SK-N-SH (cell line): ENCODE data around the gene DSCAM.

Experiments
- JUND ChIP-seq: IDR thresholded peaks from 2 replicates; pipeline ENCODE4 v1.4.0; 2012
- POLR2AphosphoS5 ChIP-seq: IDR thresholded peaks from 2 replicates; pipeline ENCODE4 v1.6.1; 2012; ENCODE audit warnings: low read depth, low read length
- TF ChIP-seq, protein P1 (sequence below): fragments of 200-600 bp; sonication (generic); IDR thresholded peaks from 2 replicates; pipeline ENCODE4 v1.6.1; 2017; ENCODE audit warnings: antibody characterized with exemption, mild to moderate bottlenecking, moderate library complexity

DNA sequence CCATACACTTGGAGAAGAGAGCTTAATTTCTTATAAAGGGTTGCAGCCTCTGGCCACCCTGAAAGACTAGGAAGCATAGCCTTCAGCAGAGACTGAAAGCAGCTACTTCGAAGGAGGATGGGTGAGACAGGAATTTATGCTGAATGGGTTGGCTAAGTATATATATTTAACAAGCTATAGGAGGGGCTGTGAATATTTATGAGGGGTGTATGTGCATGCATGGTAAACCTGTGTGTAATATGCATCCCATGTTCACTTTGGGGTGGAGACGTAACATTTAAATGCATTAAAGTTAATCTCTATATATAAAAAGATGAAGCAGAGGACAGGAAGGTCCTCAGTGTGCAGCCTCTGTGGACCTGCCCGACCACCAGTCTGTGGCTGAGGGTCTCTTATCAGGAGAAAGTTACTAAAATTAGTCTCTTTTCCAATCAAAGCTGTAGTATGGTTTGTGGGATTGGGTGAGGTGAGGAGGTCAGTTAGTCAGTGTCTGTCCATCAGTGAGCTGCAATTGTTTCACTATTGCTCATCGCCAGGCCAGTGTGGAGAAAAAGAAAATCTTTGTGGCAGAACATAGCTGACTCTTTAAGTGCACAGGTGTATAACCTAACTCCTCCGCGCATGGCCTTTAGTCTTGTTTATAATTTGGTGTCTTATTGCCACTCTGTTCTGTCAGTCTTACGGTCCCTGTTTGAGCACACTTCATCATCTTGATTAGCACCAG lies 35.4 kb upstream of the DSCAM start:
- TF ChIP-seq, protein P1, sequence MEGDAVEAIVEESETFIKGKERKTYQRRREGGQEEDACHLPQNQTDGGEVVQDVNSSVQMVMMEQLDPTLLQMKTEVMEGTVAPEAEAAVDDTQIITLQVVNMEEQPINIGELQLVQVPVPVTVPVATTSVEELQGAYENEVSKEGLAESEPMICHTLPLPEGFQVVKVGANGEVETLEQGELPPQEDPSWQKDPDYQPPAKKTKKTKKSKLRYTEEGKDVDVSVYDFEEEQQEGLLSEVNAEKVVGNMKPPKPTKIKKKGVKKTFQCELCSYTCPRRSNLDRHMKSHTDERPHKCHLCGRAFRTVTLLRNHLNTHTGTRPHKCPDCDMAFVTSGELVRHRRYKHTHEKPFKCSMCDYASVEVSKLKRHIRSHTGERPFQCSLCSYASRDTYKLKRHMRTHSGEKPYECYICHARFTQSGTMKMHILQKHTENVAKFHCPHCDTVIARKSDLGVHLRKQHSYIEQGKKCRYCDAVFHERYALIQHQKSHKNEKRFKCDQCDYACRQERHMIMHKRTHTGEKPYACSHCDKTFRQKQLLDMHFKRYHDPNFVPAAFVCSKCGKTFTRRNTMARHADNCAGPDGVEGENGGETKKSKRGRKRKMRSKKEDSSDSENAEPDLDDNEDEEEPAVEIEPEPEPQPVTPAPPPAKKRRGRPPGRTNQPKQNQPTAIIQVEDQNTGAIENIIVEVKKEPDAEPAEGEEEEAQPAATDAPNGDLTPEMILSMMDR: no peak
- TF ChIP-seq JUND (no peak), POLR2AphosphoS5 (no peak)
